ENCODE measurements around the gene KRTAP12-3. TPM values are rescaled to one million over a fixed set of nuclear protein-coding genes. Genes with fewer than 3 reads are reported as not detected.
A peak's percentile ranks its signal among the peaks of the same experiment; 100 is the strongest.
"Not testable (repeated sequence)": the region's sequence is repeated elsewhere in the genome, so short reads cannot be mapped to it uniquely, and the experiment has no call there.

KRTAP12-3 gene
- total and polyA plus RNA-seq, 8 donors: not detected

DNA sequence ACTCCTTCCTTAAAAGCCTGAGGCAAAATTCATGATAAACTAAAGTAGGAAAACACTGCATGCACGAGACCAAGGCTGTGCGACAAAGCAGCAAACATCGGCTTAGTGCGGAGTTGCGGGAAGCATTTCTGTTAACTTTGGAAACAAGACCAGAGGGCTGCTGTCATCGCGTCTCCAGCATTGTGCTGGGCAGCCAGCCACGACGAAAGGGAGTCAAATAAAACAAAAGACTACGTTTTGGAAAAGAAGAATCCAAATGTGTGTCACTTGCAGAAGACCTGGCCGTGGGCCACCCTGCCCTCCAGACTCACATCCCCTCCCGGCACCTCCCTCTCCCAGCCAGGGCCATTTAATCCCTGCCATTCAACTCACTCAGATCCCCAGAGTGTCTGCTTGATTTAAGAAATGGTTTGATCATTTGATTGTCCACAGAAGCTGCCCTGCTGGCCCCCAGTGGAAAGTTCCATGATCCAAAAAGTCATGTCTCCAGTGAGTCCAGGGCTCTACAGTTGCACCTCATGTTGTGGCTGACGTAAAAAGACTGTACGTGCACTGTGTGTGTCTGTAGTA, 13.9 kb upstream of the KRTAP12-3 start:
- no peak overlapping the region for H3K4me3 ChIP-seq
- no peak for ATAC-seq
- no peak overlapping the region for H3K27ac ChIP-seq
- peaks cover 0 to 34% of the 10 kb centered on the region in 2 donors for H3K27me3 ChIP-seq
- intact Hi-C loops (cut with DNase I): no loop called here
- H3K4me1 ChIP-seq: no peaks in the 10 kb centered on the region
- TF ChIP-seq, protein P1, sequence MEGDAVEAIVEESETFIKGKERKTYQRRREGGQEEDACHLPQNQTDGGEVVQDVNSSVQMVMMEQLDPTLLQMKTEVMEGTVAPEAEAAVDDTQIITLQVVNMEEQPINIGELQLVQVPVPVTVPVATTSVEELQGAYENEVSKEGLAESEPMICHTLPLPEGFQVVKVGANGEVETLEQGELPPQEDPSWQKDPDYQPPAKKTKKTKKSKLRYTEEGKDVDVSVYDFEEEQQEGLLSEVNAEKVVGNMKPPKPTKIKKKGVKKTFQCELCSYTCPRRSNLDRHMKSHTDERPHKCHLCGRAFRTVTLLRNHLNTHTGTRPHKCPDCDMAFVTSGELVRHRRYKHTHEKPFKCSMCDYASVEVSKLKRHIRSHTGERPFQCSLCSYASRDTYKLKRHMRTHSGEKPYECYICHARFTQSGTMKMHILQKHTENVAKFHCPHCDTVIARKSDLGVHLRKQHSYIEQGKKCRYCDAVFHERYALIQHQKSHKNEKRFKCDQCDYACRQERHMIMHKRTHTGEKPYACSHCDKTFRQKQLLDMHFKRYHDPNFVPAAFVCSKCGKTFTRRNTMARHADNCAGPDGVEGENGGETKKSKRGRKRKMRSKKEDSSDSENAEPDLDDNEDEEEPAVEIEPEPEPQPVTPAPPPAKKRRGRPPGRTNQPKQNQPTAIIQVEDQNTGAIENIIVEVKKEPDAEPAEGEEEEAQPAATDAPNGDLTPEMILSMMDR (IDR thresholded peaks at IDR 0.05): no peak
- no peaks in the 10 kb centered on the region for H3K36me3 ChIP-seq
- no peak for DNase-seq
- H3K9me3 ChIP-seq: peaks cover 0 to 23% of the 10 kb centered on the region in 2 donors

DNA sequence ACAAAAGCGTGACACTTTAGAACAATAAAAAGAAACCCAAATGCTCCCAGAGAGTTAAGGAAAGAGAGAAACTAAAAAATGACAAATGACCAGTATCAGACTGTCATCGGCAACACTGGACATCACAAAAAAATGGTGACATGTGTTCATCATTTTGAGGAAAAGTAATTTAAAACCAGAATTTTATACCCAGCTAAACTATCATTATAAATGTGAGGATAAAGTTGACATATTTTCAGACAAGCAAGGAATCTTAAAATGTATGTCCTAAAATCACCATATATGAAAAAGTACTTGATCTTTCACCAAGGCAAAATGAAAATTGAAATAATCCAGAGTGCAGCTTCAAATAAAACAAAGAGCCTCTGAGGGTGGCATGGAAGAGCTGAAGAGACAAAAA, 12.9 kb upstream of the KRTAP12-3 start:
- Histone ChIP-seq H3K27me3 (peaks cover 0 to 32% of the 10 kb centered on the region in 2 donors), H3K4me1 (no peaks in the 10 kb centered on the region), H3K9me3 (peaks cover 0 to 23% of the 10 kb centered on the region in 2 donors), H3K36me3 (no peaks in the 10 kb centered on the region), H3K27ac (no peak overlapping the region), H3K4me3 (no peak overlapping the region)
- TF ChIP-seq, protein P1 (IDR thresholded peaks at IDR 0.05): no peak
- no peak for ATAC-seq
- intact Hi-C loops (cut with DNase I): no loop called here
- DNase-seq: no peak

DNA sequence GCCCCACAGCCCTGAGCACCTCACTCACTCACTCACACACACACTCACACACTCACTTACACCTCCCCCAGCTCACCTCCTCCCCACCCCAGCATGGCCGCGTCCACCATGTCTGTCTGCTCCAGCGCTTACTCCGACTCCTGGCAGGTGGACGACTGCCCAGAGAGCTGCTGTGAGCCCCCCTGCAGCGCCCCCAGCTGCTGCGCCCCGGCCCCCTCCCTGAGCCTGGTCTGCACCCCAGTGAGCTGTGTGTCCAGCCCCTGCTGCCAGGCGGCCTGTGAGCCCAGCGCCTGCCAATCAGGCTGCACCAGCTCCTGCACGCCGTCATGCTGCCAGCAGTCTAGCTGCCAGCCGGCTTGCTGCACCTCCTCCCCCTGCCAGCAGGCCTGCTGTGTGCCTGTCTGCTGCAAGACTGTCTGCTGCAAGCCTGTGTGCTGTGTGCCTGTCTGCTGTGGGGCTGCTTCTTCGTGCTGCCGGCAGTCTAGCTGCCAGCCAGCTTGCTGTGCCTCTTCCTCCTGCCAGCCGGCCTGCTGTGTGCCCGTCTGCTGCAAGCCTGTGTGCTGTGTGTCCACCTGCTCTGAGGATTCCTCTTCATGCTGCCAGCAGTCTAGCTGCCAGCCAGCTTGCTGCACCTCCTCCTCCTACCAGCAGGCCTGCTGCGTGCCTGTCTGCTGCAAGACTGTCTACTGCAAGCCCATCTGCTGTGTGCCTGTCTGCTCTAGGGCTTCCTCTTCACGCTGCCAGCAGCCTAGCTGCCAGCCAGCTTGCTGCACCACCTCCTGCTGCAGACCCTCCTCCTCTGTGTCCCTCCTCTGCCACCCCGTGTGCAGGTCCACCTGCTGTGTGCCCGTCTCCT, 11.1 kb upstream of the KRTAP12-3 start, which contains the start of gene KRTAP10-11:
Gene KRTAP10-11, plus strand, starts transcription at position 49 of the 856 bp plus-strand sequence. Its CDS starts 45 bp downstream, at position 94.
- H3K4me3 ChIP-seq; ATAC-seq; H3K36me3 ChIP-seq; intact Hi-C loops (cut with DNase I); H3K4me1 ChIP-seq; H3K27ac ChIP-seq; DNase-seq: not testable (repeated sequence)
- Histone ChIP-seq H3K27me3 (peaks cover 0 to 32% of the 10 kb centered on the region in 2 donors), H3K9me3 (peaks cover 0 to 14% of the 10 kb centered on the region in 2 donors)

DNA sequence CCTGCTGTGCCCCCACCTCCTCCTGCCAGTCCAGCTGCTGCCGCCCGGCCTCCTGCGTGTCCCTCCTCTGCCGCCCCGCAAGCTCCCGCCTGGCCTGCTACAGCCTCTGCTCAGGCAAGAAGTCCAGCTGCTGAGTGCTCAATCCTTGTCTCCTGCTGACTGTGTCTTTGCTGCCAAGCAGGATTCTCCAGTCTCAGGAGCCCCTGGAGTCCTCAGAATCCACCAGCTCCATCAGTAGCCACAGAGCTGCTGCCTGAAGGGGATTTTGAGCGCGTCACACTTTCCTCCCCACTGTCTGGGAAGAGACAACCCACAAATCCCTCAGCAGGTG, 10.5 kb upstream of the KRTAP12-3 start:
- no peaks in the 10 kb centered on the region for H3K4me1 ChIP-seq
- TF ChIP-seq, protein P1 (IDR thresholded peaks at IDR 0.05): no peak
- ATAC-seq: no peak
- no peaks in the 10 kb centered on the region for H3K36me3 ChIP-seq
- no peak overlapping the region for H3K4me3 ChIP-seq
- peaks cover 0 to 32% of the 10 kb centered on the region in 2 donors for H3K27me3 ChIP-seq
- intact Hi-C loops (cut with DNase I): no loop called here
- H3K27ac ChIP-seq: no peak overlapping the region
- peaks cover 0 to 14% of the 10 kb centered on the region in 2 donors for H3K9me3 ChIP-seq
- no peak for DNase-seq

DNA sequence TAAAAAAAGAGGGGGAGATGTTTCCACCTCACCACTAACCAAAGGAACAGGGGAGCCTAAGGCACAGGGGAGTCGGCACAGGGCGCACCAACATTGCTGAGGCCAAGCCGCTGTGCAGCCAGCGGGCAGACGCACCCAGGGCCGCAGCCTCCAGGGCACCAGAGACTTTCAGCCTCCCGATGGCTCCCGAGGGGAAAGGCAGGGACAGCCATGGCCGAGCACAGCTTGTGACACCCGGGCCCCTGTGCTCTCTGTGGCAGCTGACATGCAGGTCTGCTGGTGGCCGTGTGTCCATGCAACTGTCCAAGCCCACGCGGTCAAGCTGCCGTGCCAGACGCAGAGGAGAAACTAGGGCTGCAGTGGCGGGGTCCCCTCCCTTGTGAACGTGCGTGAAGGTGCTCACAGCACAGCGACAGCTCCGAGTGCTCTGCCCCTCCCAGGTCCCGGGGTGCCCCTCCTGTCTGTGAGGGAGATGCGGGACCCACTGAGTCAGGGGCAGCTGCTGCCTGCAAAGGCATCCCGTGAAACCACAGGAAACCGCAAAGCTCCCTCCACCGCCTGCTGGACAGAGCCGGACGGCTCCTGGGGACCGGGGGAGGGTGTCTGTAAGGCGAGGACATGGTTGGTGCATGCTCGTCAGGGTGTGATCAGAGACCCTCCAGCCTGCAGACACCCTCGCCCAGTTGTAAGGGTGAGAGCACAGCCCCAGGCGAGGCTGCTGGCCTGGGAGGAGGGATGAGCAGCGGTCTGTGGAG, 9.0 kb upstream of the KRTAP12-3 start:
- ATAC-seq: no peak
- TF ChIP-seq, protein P1 (IDR thresholded peaks at IDR 0.05): no peak
- H3K9me3 ChIP-seq: peaks cover 0 to 14% of the 10 kb centered on the region in 2 donors
- H3K4me1 ChIP-seq: no peaks in the 10 kb centered on the region
- DNase-seq: peak in 1 of 4 donors; percentile 64
- peaks cover 0 to 41% of the 10 kb centered on the region in 2 donors for H3K27me3 ChIP-seq
- H3K27ac ChIP-seq: no peak overlapping the region
- H3K4me3 ChIP-seq: no peak overlapping the region
- intact Hi-C loops (cut with DNase I): no loop called here
- H3K36me3 ChIP-seq: no peaks in the 10 kb centered on the region

All from left lung (tissue), 10 donors.